Effector memory CD8-positive, alpha-beta T cell (primary cell): ENCODE data around the gene PHF20.
"Not testable (repeated sequence)": the region's sequence is repeated elsewhere in the genome, so short reads cannot be mapped to it uniquely, and the experiment has no call there.

ENCODE experiments used
- ATAC-seq: fragments of 150-1000 bp; cut with Tn5 transposase; replicated peaks from 2 replicates; pipeline ENCODE4 v1.10.0; 2021; ENCODE audit warnings: mild to moderate bottlenecking, moderate library complexity
- DNase-seq, 3 experiments: peaks; one replicate each; pipeline ENCODE4 v3.0.0; 2021
- H3K27ac Mint-ChIP-seq, 2 donors: one replicate each; pipeline ENCODE4 v1.8.0; 2022; ENCODE audit warnings: mild to moderate bottlenecking in 2 of 2, mixed read lengths in 2 of 2, moderate library complexity in 2 of 2
- H3K27me3 Mint-ChIP-seq, 2 donors: one replicate each; pipeline ENCODE4 v1.8.0; 2022; ENCODE audit warnings: mixed read lengths in 2 of 2
- H3K36me3 Mint-ChIP-seq: one replicate; pipeline ENCODE4 v1.8.0; 2022; ENCODE audit warnings: mild to moderate bottlenecking, moderate library complexity, mixed read lengths; ENCODE audit not compliant: insufficient read depth
- H3K4me1 Mint-ChIP-seq, 2 donors: one replicate each; pipeline ENCODE4 v1.8.0; 2022; ENCODE audit warnings: low read depth in 2 of 2, mixed read lengths in 2 of 2
- H3K4me3 Mint-ChIP-seq, 2 donors: one replicate each; pipeline ENCODE4 v1.8.0; 2022; ENCODE audit warnings: mild to moderate bottlenecking in 2 of 2, mixed read lengths in 2 of 2, moderate library complexity in 2 of 2
- H3K9me3 Mint-ChIP-seq, 2 donors: one replicate each; pipeline ENCODE4 v1.8.0; 2022; ENCODE audit warnings: mixed read lengths in 2 of 2

PHF20 gene

GRCh38 chr20:35776513-35777101 lies 4.8 kb downstream of the PHF20 start:
- Mint-ChIP-seq H3K4me3 (peak overlapping the region; percentile 3 to 53), H3K36me3 (peaks cover 74% of the 10 kb centered on the region), H3K4me1 (peaks cover 39 to 43% of the 10 kb centered on the region in 2 donors), H3K9me3 (no peaks in the 10 kb centered on the region), H3K27ac (peak overlapping the region; percentile 88 to 95), H3K27me3 (no peaks in the 10 kb centered on the region)
- ATAC-seq (no peak), DNase-seq (no peak)

- not testable (repeated sequence) for H3K9me3 Mint-ChIP-seq, H3K4me3 Mint-ChIP-seq, ATAC-seq, H3K27me3 Mint-ChIP-seq, H3K27ac Mint-ChIP-seq, DNase-seq
- Mint-ChIP-seq H3K36me3 (peaks cover 59% of the 10 kb centered on the region), H3K4me1 (peaks cover 5 to 13% of the 10 kb centered on the region in 2 donors)
These were observed 12.0 kb downstream of the PHF20 start for GRCh38 chr20:35783811-35784210.

DNA sequence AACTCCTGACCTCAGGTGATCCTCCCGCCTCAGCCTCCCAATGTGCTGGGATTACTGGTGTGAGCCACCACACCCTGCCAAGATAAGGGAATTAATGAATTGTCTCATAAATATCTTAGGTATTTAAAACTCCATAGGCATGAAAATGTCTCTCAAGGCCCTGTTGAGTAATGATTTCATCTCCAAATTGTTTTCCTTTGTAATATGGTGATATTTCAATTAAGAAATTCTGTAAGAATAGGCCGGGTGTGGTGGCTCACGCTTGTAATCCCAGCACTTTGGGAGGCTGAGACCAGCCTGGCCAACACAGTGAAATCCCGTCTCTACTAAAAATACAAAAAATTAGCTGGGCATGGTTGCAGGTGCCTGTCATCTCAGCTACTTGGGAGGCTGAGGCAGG lies 13.7 kb downstream of the PHF20 start:
- not testable (repeated sequence) for H3K4me3 Mint-ChIP-seq, H3K27me3 Mint-ChIP-seq, ATAC-seq, DNase-seq, H3K27ac Mint-ChIP-seq, H3K9me3 Mint-ChIP-seq
- Mint-ChIP-seq H3K36me3 (peaks cover 51% of the 10 kb centered on the region), H3K4me1 (peaks cover 8 to 18% of the 10 kb centered on the region in 2 donors)

DNA sequence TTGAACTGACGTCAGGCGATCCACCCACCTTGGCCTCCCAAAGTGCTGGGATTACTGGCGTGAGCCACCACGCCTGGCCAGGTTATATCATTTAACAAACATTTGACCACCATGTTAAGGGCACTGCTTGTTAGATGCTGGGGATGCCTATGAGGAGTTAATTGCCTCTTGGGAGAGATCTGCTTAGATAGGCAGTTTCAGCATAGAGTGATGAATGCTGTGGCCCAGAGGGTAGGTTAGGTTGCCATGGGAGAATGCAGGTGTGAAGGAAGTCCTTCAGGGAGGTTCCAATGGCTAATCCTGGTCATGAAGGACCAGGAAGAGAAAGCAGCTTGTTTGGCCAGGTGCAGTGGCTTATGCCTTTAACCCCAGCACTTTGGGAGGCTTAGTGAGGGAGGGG lies 17.0 kb downstream of the PHF20 start:
- Mint-ChIP-seq H3K27ac (no peak overlapping the region), H3K4me3 (no peak overlapping the region), H3K27me3 (no peaks in the 10 kb centered on the region), H3K9me3 (no peaks in the 10 kb centered on the region), H3K36me3 (peaks cover 35% of the 10 kb centered on the region), H3K4me1 (peaks cover 8 to 29% of the 10 kb centered on the region in 2 donors)
- ATAC-seq (no peak), DNase-seq (no peak)

GRCh38 chr20:35791097-35791496 lies 19.3 kb downstream of the PHF20 start:
- H3K27ac Mint-ChIP-seq = peak overlapping the region in 1 of 2 donors; percentile 81
- no peaks in the 10 kb centered on the region for H3K9me3 Mint-ChIP-seq
- no peak for DNase-seq
- peaks cover 10 to 34% of the 10 kb centered on the region in 2 donors for H3K4me1 Mint-ChIP-seq
- ATAC-seq = no peak
- peaks cover 26% of the 10 kb centered on the region for H3K36me3 Mint-ChIP-seq
- H3K27me3 Mint-ChIP-seq = no peaks in the 10 kb centered on the region
- H3K4me3 Mint-ChIP-seq = no peak overlapping the region

GRCh38 chr20:35791821-35792220 lies 20.0 kb downstream of the PHF20 start:
- H3K9me3 Mint-ChIP-seq = no peaks in the 10 kb centered on the region
- H3K27me3 Mint-ChIP-seq = no peaks in the 10 kb centered on the region
- H3K4me1 Mint-ChIP-seq = peaks cover 10 to 32% of the 10 kb centered on the region in 2 donors
- H3K36me3 Mint-ChIP-seq = peaks cover 30% of the 10 kb centered on the region
- H3K27ac Mint-ChIP-seq = peak overlapping the region; percentile 52 to 81
- peak overlapping the region in 1 of 2 donors; percentile 4 for H3K4me3 Mint-ChIP-seq
- ATAC-seq (no peak), DNase-seq (no peak)

DNA sequence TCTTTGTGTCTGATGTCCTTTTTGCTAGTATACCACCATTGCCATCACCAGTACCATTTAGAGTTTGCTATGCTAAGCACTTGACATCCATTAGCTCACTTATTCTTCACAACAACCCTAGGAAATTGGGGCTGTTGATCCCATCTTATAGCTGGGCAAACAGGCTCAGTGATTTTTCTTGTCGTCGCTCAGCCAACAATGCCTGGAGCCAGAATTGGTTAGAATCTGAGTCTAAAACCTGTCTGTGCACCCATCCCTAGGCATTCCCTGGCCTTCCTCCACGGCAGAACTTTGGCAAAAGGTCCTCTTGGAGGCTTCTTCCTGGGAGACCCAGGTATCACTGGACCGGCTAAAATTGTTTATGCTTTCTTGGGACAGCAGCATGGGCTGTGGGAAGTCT lies 20.9 kb downstream of the PHF20 start:
- Mint-ChIP-seq H3K27ac (peak overlapping the region in 1 of 2 donors; percentile 41), H3K9me3 (no peaks in the 10 kb centered on the region), H3K4me3 (no peak overlapping the region), H3K27me3 (no peaks in the 10 kb centered on the region), H3K36me3 (peaks cover 28% of the 10 kb centered on the region), H3K4me1 (peaks cover 10 to 30% of the 10 kb centered on the region in 2 donors)
- DNase-seq (no peak), ATAC-seq (no peak)

DNA sequence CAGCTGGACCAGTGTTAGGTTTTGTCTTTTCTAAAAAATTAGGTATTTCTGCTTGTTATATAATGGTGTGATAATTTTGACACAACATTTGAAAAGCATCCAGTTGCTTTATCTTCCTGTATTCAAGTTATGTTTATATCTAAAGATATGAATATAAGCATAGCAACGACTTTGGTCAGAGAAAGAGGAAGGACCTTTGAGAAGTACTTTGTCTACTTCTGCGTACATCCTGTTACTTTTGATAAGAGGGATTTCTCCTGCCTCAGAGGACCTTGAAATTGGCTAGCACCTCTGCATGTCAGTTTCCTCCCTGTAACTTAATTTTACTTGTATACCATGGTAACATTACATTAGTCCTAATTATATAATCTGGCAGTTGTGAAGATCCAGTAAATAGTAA lies 24.8 kb downstream of the PHF20 start:
- peaks cover 9 to 32% of the 10 kb centered on the region in 2 donors for H3K4me1 Mint-ChIP-seq
- H3K36me3 Mint-ChIP-seq = peaks cover 38% of the 10 kb centered on the region
- peak overlapping the region; percentile 83 to 93 for H3K27ac Mint-ChIP-seq
- no peaks in the 10 kb centered on the region for H3K27me3 Mint-ChIP-seq
- H3K9me3 Mint-ChIP-seq = no peaks in the 10 kb centered on the region
- peak; percentile 91 for ATAC-seq
- H3K4me3 Mint-ChIP-seq = peak overlapping the region in 1 of 2 donors; percentile 8
- DNase-seq = no peak

DNA sequence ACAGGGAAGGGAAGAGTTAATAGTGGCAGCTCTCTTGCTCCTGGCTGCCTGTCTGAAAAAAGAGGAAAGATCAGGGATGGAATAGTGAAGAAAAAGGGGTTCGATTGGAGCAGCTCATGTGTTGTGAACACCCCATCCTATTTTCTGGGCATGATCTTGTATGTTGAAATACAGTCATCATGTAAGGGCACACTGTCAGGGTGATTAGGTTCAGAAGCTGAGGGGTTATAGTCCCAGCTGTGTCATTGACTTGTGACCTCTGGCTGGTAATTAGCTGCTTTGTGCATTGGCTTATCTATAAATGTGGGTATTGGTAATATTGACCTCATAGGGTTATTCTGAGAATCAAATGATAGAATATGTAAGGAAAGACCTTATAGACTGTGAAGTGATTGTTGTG lies 30.1 kb downstream of the PHF20 start:
- ATAC-seq = no peak
- peaks cover 73% of the 10 kb centered on the region for H3K36me3 Mint-ChIP-seq
- no peak for DNase-seq
- H3K27ac Mint-ChIP-seq = peak overlapping the region in 1 of 2 donors; percentile 84
- H3K4me3 Mint-ChIP-seq = no peak overlapping the region
- H3K4me1 Mint-ChIP-seq = peaks cover 10 to 22% of the 10 kb centered on the region in 2 donors
- no peaks in the 10 kb centered on the region for H3K27me3 Mint-ChIP-seq
- no peaks in the 10 kb centered on the region for H3K9me3 Mint-ChIP-seq

- Mint-ChIP-seq H3K27me3 (no peaks in the 10 kb centered on the region), H3K36me3 (peaks cover 75% of the 10 kb centered on the region), H3K9me3 (no peaks in the 10 kb centered on the region), H3K27ac (peak overlapping the region in 1 of 2 donors; percentile 57), H3K4me3 (no peak overlapping the region), H3K4me1 (peaks cover 13 to 19% of the 10 kb centered on the region in 2 donors)
- DNase-seq (no peak), ATAC-seq (no peak)
These were observed 34.3 kb downstream of the PHF20 start for GRCh38 chr20:35806075-35806474.

DNA sequence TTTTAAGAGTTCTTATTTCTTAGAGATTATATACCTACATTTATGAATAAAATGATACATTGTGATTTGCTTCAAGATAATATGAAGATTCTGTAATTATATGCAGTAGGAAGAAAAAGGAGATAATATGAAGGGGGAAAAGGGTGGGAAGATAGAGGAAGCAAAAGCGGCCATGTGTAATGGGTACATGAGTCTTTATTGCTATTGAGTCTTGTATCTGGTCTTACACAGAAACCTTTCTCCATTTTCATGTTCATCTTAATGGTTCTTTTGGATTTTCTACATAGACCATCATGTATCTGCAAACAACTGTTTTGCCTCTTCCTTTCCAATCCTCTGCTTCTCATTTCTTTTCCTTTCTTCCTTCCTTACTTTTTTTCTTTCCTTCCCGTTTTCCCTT lies 36.1 kb downstream of the PHF20 start:
- Mint-ChIP-seq H3K9me3 (no peaks in the 10 kb centered on the region), H3K27me3 (no peaks in the 10 kb centered on the region), H3K4me1 (peaks cover 8 to 15% of the 10 kb centered on the region in 2 donors), H3K4me3 (no peak overlapping the region), H3K27ac (no peak overlapping the region), H3K36me3 (peaks cover 68% of the 10 kb centered on the region)
- ATAC-seq (no peak), DNase-seq (no peak)

DNA sequence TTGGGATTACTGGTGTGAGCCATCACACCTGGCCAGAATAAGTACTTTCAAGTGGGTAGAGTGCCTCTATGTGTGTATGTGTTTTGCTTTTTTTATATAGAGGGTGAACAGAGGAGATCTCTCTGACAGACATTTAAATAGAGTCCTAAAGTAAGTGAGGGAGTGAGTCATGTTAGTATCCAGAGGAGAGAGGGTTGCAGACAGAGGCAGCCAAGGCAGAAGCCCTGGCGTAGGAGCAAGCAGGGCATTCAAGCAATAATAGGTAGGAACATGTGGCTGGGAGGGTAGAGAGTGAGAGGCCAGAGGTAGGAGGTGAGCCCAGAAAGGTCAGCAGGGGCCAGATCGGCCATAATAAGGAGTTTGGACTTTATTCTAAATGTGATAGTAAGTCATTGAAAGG lies 48.9 kb downstream of the PHF20 start:
- Mint-ChIP-seq H3K36me3 (peaks cover 40% of the 10 kb centered on the region), H3K4me1 (peaks cover 22 to 37% of the 10 kb centered on the region in 2 donors), H3K9me3 (no peaks in the 10 kb centered on the region), H3K27ac (peak overlapping the region in 1 of 2 donors; percentile 1), H3K4me3 (no peak overlapping the region), H3K27me3 (no peaks in the 10 kb centered on the region)
- ATAC-seq (no peak), DNase-seq (no peak)

GRCh38 chr20:35821807-35822242 lies 50.0 kb downstream of the PHF20 start:
- peaks cover 25 to 43% of the 10 kb centered on the region in 2 donors for H3K4me1 Mint-ChIP-seq
- H3K27ac Mint-ChIP-seq = peak overlapping the region; percentile 4
- H3K36me3 Mint-ChIP-seq = peaks cover 33% of the 10 kb centered on the region
- ATAC-seq (no peak), DNase-seq (no peak)
- no peak overlapping the region for H3K4me3 Mint-ChIP-seq
- no peaks in the 10 kb centered on the region for H3K27me3 Mint-ChIP-seq
- no peaks in the 10 kb centered on the region for H3K9me3 Mint-ChIP-seq

GRCh38 chr20:35823147-35823546 lies 51.3 kb downstream of the PHF20 start:
- ATAC-seq = no peak
- no peak overlapping the region for H3K4me3 Mint-ChIP-seq
- peaks cover 27 to 43% of the 10 kb centered on the region in 2 donors for H3K4me1 Mint-ChIP-seq
- DNase-seq = no peak
- no peaks in the 10 kb centered on the region for H3K27me3 Mint-ChIP-seq
- H3K9me3 Mint-ChIP-seq = no peaks in the 10 kb centered on the region
- H3K36me3 Mint-ChIP-seq = peaks cover 33% of the 10 kb centered on the region
- H3K27ac Mint-ChIP-seq = no peak overlapping the region
